GM19099 (cell line): ENCODE measurements around the gene PLXNB2.

Experiments
- POLR2A ChIP-seq: IDR thresholded peaks from 3 replicates; pipeline ENCODE4 v1.6.1; 2011; ENCODE audit warnings: low read depth; ENCODE audit not compliant: insufficient read length; ENCODE audit errors: extremely low read depth

PLXNB2 gene

GRCh38 chr22:50305923-50306566 lies 1.4 kb downstream of the PLXNB2 start:
- TF ChIP-seq POLR2A: peak; percentile 38

GRCh38 chr22:50305393-50305922 lies 2.0 kb downstream of the PLXNB2 start:
- no peak for TF ChIP-seq POLR2A

GRCh38 chr22:50304528-50305392 lies 2.7 kb downstream of the PLXNB2 start:
- no peak for TF ChIP-seq POLR2A

DNA sequence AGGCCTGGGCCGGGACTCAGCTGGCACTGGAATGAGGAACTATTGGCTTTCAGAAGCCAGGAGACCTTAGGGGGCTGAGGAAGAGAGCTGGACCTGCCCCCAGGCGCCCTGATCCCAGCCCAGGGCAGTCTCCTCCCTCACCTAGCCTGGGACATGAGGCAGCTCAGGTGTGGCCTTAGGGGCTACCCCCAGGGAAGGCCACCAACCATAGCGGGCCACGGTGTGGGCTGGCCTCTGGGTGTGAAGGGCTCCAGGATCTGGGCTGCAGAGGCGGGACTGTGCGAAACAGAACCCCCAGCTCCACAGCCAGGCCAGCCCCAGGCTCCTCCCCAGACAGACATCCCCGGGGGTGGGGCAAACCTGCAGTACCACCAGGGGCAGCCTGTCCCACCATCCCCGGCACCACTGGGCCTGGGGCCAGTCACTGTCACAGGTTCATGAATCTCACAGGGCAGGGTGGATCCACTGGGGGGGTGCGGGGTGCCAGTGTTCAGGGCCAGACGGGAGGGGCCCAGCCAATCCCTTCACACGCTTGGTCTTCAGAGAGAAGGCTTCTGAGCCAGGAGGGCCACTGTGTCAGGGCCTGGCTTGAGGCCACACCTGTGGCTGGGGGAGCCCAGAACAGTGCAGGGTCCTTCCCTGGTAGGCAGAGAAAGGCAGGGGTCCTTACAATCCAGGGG lies 3.5 kb downstream of the PLXNB2 start:
- no peak for TF ChIP-seq POLR2A

DNA sequence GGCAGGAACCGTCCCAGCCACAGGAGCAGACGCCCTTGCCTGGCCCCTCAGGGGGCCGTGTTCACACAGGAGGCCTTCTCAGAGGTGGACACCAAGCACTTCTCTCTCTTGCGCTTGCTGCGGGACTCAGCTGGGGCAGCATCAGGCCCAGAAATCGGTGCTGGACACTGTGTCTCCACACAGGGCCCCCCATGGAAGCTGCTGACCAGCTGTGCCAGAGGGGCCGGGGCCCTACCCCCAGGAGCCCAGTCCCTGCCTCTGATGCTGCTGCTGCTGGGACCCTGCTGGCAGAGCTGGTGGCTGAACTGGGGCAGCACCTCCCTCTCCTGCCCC lies 4.0 kb downstream of the PLXNB2 start:
- no peak for TF ChIP-seq POLR2A

- TF ChIP-seq POLR2A: no peak
Measured at GRCh38 chr22:50302564-50302963, 4.9 kb downstream of the PLXNB2 start.

DNA sequence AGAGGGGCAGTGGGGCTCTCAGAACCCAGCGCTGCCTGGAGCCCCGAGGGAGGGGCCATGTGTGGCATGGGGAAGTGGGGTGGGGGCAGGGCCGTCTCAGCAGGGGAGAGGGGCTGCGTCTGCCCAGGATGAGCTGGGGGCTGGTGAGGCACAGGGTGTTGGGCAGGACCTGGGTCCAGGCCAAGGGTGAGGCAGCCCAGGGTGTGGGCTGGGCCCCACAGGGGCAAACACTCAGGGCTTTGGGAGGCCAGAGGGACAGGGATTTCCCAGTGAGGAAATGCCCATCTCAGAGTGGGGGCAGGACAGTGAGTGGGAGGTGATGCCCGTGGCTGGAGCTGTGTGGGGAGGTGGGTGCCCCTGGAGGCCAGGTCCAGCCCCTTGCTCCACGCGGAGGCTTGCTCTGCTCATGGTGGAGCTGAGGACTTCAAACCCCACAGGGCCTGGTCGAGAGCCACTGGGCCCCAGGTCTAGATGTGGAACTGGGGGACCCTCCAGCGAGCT lies 5.4 kb downstream of the PLXNB2 start:
- TF ChIP-seq POLR2A: no peak

- TF ChIP-seq POLR2A: no peak
Measured at GRCh38 chr22:50301581-50301991, 5.9 kb downstream of the PLXNB2 start.

DNA sequence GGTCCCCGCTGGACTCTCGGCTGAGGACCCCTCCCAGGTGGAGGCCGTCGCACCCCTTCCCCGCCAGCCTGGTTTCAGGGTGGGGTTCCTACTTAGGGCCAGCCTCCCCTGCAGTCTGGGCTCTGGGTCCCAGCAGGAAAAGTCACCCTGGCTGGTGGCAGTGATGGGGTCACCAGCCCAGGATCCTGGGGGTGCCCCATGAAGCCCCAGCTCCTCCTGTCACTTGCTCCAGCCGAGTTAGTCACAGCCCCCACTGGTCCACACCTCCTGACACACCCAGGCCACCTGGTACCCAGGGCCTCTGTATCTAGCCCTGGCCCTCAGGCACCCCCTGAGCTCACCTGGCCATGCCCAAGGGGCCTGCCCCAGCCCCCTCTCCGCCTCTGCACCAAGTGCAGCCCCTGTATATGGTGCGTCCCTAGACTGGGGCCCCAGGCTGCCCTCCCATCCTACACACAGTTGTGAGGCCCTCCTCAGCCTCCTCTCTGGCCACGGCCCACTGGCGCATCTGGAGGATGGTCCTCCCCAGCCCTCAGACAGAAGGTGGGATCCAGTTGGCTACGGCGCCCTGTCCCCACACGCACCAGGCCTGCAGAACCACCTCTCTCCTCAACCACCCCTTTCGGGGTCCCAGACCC lies 6.7 kb downstream of the PLXNB2 start:
- no peak for TF ChIP-seq POLR2A

GRCh38 chr22:50299785-50300619 lies 7.4 kb downstream of the PLXNB2 start:
- no peak for TF ChIP-seq POLR2A

- no peak for TF ChIP-seq POLR2A
Measured at GRCh38 chr22:50298937-50299784, 8.3 kb downstream of the PLXNB2 start.

- TF ChIP-seq POLR2A: no peak
Measured at GRCh38 chr22:50298266-50298637, 9.2 kb downstream of the PLXNB2 start.
